ENCODE measurements around the gene MKX.

DNA sequence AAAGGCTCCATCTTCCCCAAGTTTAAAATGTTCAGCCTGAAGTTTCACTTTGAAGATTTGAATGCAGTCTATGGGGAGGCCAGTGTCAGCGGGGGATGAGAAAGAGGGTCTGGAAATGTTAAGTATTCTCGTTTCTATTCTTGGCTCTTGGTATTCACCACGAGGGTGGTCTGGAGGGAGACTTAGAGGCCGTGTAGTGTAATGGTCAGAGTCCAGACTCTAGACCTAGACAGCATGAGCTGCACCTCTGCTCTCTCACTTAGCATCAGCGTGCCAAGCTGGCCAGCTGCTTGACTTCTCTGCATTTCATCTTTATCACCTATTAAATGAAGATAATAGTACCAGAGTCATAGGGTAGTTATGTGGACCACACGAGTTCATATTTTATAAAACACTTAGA, 57.9 kb downstream of the MKX start:
- TF ChIP-seq SIN3A (IDR thresholded peaks at IDR 0.05; ENCODE audit: borderline replicate concordance in 2 of 2, control insufficient read depth in 1 of 2, low read depth in 2 of 2, low read length in 2 of 2) (no peak), TEAD4 (IDR thresholded peaks at IDR 0.05; ENCODE audit: low read length) (no peak), TEAD4 (CRISPR knock-in tag; IDR thresholded peaks at IDR 0.05; ENCODE audit: borderline replicate concordance) (no peak), NRF1 (conservative IDR thresholded peaks at IDR 0.05 in 1 of 2, IDR thresholded peaks at IDR 0.05 in 1 of 2) (no peak)
